Neural progenitor cell (in vitro differentiated cells): Measurements from ENCODE around the gene AASDH.

Source experiments
- CTCF ChIP-seq: fragments of 200-600 bp; sonication (generic); IDR thresholded peaks from 2 replicates; pipeline ENCODE4 v1.5.1; 2017; ENCODE audit warnings: antibody characterized with exemption, mild to moderate bottlenecking
- EZH2 ChIP-seq: fragments of 200-600 bp; sonication (generic); IDR thresholded peaks from 2 replicates; pipeline ENCODE4 v1.6.1; 2017; ENCODE audit warnings: antibody characterized with exemption, mild to moderate bottlenecking, moderate library complexity

- TF ChIP-seq CTCF (no peak), EZH2 (no peak)
Observed at GRCh38 chr4:56297776-56298175, 89.5 kb downstream of the AASDH start.
